HL-60 (cell line): ENCODE data around the gene MIOX.

Source experiments
- DNase-seq, 2 experiments: peaks; one replicate each; pipeline ENCODE4 v3.0.0-alpha.2; 2010 to 2020; ENCODE audit warnings: low read depth in 1 of 2, low spot score in 1 of 2
- H3K27ac ChIP-seq: fragments of 250-450 bp; sonication (Bioruptor Pico); replicated peaks from 2 replicates; pipeline ENCODE4 v1.5.1; 2020; ENCODE audit warnings: mild to moderate bottlenecking, moderate library complexity
- H3K27me3 ChIP-seq: fragments of 250-450 bp; sonication (Bioruptor Pico); 2 replicates; pipeline ENCODE4 v1.5.1; 2021; ENCODE audit warnings: mild to moderate bottlenecking, moderate library complexity; ENCODE audit not compliant: insufficient read depth, poor library complexity, severe bottlenecking
- H3K4me3 ChIP-seq: replicated peaks from 2 replicates; pipeline ENCODE4 v1.5.1; 2011; ENCODE audit warnings: mild to moderate bottlenecking, control low read depth, low read length; ENCODE audit not compliant: insufficient read depth
- CTCF ChIP-seq: IDR thresholded peaks from one replicate; pipeline ENCODE4 v1.5.1; 2011; ENCODE audit warnings: low read length, control low read depth, inconsistent platforms; ENCODE audit not compliant: insufficient read depth
- GABPA ChIP-seq: IDR thresholded peaks from 2 replicates; pipeline ENCODE4 v1.6.1; 2012; ENCODE audit warnings: low read depth
- POLR2AphosphoS5 ChIP-seq: IDR thresholded peaks from 2 replicates; pipeline ENCODE4 v1.6.1; 2012; ENCODE audit warnings: low read depth
- REST ChIP-seq: IDR thresholded peaks from 2 replicates; pipeline ENCODE4 v1.6.1; 2012; ENCODE audit warnings: low read depth; ENCODE audit not compliant: insufficient replicate concordance
- SPI1 ChIP-seq: IDR thresholded peaks from 2 replicates; pipeline ENCODE4 v1.6.1; 2012; ENCODE audit warnings: low read depth, mild to moderate bottlenecking, borderline replicate concordance

Gene MIOX

GRCh38 chr22:50461536-50461935 is 25.1 kb upstream of the MIOX start:
- no peak for TF ChIP-seq GABPA
- no peak for TF ChIP-seq CTCF
- TF ChIP-seq REST, result no peak
- TF ChIP-seq SPI1, result no peak
- TF ChIP-seq POLR2AphosphoS5, result no peak
- no peaks in the 10 kb centered on the region for H3K27me3 ChIP-seq
- DNase-seq, result no peak
- no peak overlapping the region for H3K27ac ChIP-seq
- H3K4me3 ChIP-seq, result no peak overlapping the region

GRCh38 chr22:50461979-50462540 is 24.6 kb upstream of the MIOX start:
- no peak overlapping the region for H3K27ac ChIP-seq
- no peak for DNase-seq
- no peaks in the 10 kb centered on the region for H3K27me3 ChIP-seq
- H3K4me3 ChIP-seq, result no peak overlapping the region
- TF ChIP-seq GABPA, result no peak

- Histone ChIP-seq H3K27ac (no peak overlapping the region), H3K27me3 (no peaks in the 10 kb centered on the region), H3K4me3 (no peak overlapping the region)
- TF ChIP-seq GABPA, result no peak
- no peak for TF ChIP-seq CTCF
- no peak for TF ChIP-seq POLR2AphosphoS5
- no peak for TF ChIP-seq REST
- TF ChIP-seq SPI1, result no peak
- no peak for DNase-seq
These were observed 23.3 kb upstream of the MIOX start for GRCh38 chr22:50463188-50463900.

GRCh38 chr22:50464451-50464850 is 22.2 kb upstream of the MIOX start:
- H3K27ac ChIP-seq, result no peak overlapping the region
- no peak overlapping the region for H3K4me3 ChIP-seq
- no peaks in the 10 kb centered on the region for H3K27me3 ChIP-seq
- no peak for TF ChIP-seq CTCF
- TF ChIP-seq REST, result no peak
- TF ChIP-seq SPI1, result no peak
- no peak for TF ChIP-seq GABPA
- TF ChIP-seq POLR2AphosphoS5, result no peak
- no peak for DNase-seq
